ENCODE results near the gene RSPO3. TPM values are rescaled to one million over a fixed set of nuclear protein-coding genes. Genes with fewer than 3 reads are reported as not detected.

The RSPO3 gene
- total RNA-seq = 0.06 and 0.13 TPM in 2 replicates

GRCh38 chr6:127118298-127119101, at the start of gene RSPO3:
Gene RSPO3 (plus strand): TSS chr6:127118671. CDS start chr6:127119193, 522 bp downstream.

Other genes with a start within 250 kb of the RSPO3 start
- 47.7 and 57.9 TPM in 2 replicates for gene RNF146, start 148.2 kb downstream of the RSPO3 start, total RNA-seq
- 44.1 and 46.0 TPM in 2 replicates for gene ECHDC1, start 224.9 kb downstream of the RSPO3 start, total RNA-seq

All from aortic smooth muscle cell (primary cell).